ENCODE data around the gene NR3C2.
"Not testable (repeated sequence)": the region's sequence is repeated elsewhere in the genome, so short reads cannot be mapped to it uniquely, and the experiment has no call there.

The NR3C2 gene

GRCh38 chr4:148369919-148370318 is 72.3 kb downstream of the NR3C2 start:
- DNase-seq (ENCODE audit: low read depth): no peak

- DNase-seq (ENCODE audit: low read depth): no peak
Measured at GRCh38 chr4:148367756-148368155, 74.5 kb downstream of the NR3C2 start.

- no peak for DNase-seq (ENCODE audit: low read depth)
Measured at GRCh38 chr4:148366251-148366650, 76.0 kb downstream of the NR3C2 start.

DNA sequence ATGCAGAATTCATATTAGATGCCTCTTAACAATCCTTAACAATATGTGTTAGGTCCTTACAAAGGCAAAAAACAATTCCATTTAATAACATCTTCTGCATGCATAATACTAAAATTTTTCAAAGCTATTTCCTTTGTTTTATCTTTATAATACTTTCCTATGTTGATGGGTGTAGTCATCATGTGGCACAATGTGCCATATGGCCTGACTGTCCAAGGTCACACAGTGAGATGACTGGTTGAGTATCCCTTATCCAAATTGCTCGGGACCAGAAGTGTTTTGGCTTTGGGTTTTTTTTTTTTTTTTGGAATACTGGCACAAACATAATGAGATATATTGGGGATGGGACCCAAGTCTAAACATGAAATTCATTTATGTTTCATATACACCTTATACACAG is 77.7 kb downstream of the NR3C2 start:
- no peak for DNase-seq (ENCODE audit: low read depth)

GRCh38 chr4:148359769-148360168 is 82.4 kb downstream of the NR3C2 start:
- DNase-seq (ENCODE audit: low read depth): no peak

- DNase-seq (ENCODE audit: low read depth): no peak
Measured at GRCh38 chr4:148355442-148356123, 86.6 kb downstream of the NR3C2 start.

DNA sequence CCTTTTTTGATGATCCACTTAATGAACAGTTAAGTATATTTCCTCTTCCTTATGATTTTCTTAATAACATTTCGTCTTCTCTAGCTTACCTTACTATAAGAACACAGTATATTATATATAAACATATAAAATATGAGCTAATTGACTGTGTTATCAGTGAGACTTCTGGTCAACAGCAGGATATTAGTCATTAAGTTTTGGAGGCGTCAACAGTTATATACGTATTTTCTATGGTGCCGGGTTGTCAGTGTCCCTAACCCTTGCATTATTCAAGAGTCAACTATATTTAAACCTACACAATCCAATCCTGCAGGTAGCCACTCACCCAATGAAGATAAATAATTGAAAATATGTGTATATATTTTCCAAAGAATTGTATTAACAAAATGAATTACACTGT is 88.0 kb downstream of the NR3C2 start:
- DNase-seq (ENCODE audit: low read depth): no peak

DNA sequence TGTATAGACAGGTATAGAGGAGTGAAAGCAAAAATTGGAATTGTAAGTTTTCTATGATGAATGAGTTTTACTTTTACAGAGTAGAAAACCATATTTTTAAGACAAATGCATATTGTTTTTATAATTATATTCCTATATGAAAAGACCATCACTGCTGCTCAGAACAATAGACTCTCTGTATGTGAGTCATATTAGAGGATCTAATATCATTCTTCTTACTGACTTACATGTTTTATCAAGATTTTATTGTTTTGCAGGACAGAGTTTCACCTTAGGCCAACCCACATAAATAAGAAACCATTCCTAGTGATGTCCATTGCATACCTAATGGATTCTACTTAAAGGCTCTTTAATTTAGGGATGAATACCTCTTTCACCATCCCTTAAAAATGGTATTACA is 88.6 kb downstream of the NR3C2 start:
- no peak for DNase-seq (ENCODE audit: low read depth)

- no peak for DNase-seq (ENCODE audit: low read depth)
Measured at GRCh38 chr4:148349153-148349552, 93.1 kb downstream of the NR3C2 start.

DNA sequence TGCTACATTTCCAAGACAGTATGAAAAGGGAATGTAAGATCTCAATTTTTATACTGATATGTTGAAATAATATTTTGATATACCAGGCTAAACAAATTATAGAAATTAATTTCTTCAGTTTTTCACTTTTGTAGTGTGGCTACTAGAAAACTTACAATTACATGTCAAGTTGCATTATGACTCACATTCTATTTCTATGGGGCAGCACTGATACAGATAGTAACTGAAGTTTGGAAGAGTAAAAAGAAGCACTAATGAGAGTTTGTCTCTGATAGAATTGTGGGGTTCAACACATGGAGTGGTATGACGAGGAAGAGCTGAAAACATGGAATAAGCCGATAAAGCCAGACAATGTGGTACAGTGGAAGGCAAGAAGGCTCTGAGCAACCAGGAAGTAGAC is 95.6 kb downstream of the NR3C2 start:
- DNase-seq (ENCODE audit: low read depth): no peak

GRCh38 chr4:148345509-148345908 is 96.7 kb downstream of the NR3C2 start:
- no peak for DNase-seq (ENCODE audit: low read depth)

DNA sequence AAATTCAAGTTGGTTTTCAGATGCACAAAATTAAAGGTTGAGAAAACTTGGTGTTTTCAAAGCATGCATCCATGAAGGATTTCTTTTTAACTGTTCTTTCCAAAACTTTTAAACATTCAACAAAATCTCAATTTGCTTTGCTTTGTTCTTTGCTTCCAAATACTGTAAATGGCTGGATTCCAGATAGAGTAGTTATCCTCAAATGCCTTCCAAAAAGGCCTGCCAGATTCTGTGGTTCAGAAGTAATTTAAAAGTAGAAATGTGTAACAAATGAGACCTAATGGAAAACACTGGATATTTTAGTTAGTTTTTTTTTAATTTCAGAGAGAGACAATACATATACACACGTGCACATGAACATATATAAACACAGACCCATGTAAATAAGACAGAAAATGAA is 97.3 kb downstream of the NR3C2 start:
- no peak for DNase-seq (ENCODE audit: low read depth)

DNA sequence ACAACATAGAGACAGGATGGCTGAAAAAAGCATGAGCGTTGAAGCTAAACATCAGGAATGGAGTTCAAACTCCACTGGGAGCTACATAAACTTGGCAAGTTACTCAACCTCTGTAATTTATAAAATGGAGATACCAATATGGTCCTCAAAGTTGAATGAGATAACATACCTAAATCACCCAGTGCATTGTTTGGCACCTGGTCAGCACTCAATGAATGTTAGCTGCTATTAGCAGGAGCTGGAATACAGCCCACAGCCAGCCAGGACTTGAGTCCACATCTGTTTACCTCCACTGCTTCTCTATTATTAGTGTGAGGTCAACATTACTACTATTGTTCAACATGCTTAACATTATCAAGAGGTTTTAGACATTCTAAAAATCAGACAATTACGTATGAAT is 97.9 kb downstream of the NR3C2 start:
- no peak for DNase-seq (ENCODE audit: low read depth)

- DNase-seq (ENCODE audit: low read depth): no peak
Measured at GRCh38 chr4:148341980-148342800, 100.0 kb downstream of the NR3C2 start.

GRCh38 chr4:148335133-148335532 is 107.1 kb downstream of the NR3C2 start:
- DNase-seq (ENCODE audit: low read depth): no peak

- no peak for DNase-seq (ENCODE audit: low read depth)
Measured at GRCh38 chr4:148333265-148333664, 108.9 kb downstream of the NR3C2 start.

DNA sequence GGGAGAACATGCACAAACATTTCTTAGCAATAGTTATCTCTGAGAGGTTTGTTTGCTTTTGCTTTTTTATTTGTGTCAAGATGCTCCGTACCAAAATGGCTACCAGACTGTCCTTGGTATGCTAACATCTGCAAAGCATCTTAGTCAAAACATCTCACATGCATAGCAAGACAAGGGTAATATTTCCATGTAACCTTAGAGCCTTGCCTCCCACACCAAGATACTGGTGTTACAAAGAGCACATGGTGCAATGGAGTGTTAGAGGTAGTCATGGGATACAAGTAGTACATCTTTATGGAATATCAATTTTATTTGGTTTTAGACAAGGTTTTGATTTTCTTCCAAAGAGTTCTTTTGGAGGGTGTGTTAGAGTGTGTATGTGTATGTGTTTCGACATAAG is 109.7 kb downstream of the NR3C2 start:
- DNase-seq (ENCODE audit: low read depth): no peak

DNA sequence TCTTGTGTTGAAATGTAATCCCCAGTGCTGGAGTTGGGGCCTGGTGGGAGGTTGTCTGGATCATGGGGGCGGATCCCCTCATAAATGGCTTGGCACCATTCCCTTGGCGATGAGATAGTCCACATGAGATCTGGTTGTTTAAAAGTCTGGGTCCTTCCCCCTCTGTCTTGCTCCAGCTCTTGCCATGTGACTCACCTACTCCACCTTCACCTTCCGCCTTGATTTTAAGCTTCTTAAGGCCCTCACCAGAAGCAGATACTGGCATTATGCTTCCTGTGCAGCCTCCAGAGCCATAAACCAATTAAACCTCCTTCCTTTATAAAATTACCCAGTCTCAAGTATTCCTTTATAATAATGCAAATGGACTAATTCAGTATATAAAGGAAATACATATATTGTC is 111.5 kb downstream of the NR3C2 start:
- DNase-seq (ENCODE audit: low read depth): no peak

DNA sequence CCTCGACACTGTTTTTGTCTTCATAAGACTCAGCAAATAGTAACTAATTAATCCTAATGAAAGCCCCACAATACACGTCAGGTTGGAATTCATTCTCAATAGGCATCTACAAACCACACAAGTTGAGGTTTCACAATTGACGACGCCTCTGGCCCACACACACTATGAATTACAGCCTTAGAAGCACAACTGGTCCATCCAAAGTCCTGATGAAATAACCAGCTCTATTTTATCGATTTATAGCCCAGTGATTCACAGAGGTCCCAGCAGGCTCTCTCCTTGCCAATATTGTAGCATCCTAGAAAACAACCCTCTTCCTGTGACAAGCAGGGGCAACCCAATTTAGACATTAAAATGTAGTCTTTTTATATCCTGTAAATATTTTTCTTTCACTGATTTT is 112.1 kb downstream of the NR3C2 start:
- no peak for DNase-seq (ENCODE audit: low read depth)

DNA sequence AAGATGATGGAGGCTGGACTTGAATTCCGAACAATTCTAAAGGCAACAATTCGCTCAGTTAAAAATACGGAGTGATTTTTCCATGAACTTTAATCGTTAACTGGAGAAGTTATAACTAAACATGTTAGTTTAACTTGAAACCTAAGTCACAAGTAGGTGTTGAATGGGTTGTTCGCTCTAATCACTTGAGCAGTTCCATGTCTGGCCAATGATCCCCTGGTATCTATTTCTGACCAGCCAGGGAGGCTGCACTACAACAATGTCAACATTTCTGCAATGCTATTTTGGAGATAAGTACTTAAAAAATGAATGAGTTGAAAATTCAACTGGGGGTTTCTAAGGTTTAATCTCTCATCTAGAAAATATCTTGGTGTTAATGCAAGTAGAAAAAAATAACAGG is 112.5 kb downstream of the NR3C2 start:
- no peak for DNase-seq (ENCODE audit: low read depth)

GRCh38 chr4:148327683-148328082 is 114.5 kb downstream of the NR3C2 start:
- DNase-seq (ENCODE audit: low read depth): no peak

GRCh38 chr4:148323316-148323715 is 118.9 kb downstream of the NR3C2 start:
- DNase-seq (ENCODE audit: low read depth): not testable (repeated sequence)

- DNase-seq (ENCODE audit: low read depth): no peak
Measured at GRCh38 chr4:148315049-148315448, 127.2 kb downstream of the NR3C2 start.
